Activated CD4-positive, alpha-beta T cell treated with anti-CD3 and anti-CD28 coated beads for 36 hours (primary cell): ENCODE measurements around the gene MAPKAPK3. TPM values are rescaled to one million over a fixed set of nuclear protein-coding genes. Genes with fewer than 3 reads are reported as not detected.
A peak's percentile ranks its signal among the peaks of the same experiment; 100 is the strongest.

Source experiments
- ATAC-seq: fragments of 200-7000 bp; cut with Tn5 transposase; one replicate; pipeline ENCODE4 v1.10.0; 2021; ENCODE audit warnings: mild to moderate bottlenecking, moderate library complexity
- CTCF ChIA-PET: fragments of 350-600 bp; sonication (Branson Sonifier 250); formaldehyde crosslinking; loops from one replicate; lab custom pipeline; 2021; ENCODE audit warnings: antibody characterized with exemption; lab: Charles Lee
- POLR2A ChIA-PET: fragments of 350-600 bp; sonication (Branson Sonifier 250); formaldehyde crosslinking; loops from one replicate; lab custom pipeline; 2021; ENCODE audit warnings: antibody characterized with exemption, inconsistent platforms; lab: Charles Lee
- DNase-seq: peaks from one replicate; pipeline ENCODE4 v3.0.0-alpha.2; 2020
- H3K27ac Mint-ChIP-seq: one replicate; pipeline ENCODE4 v1.8.0; 2021; ENCODE audit warnings: mixed read lengths
- H3K27me3 Mint-ChIP-seq: one replicate; pipeline ENCODE4 v1.8.0; 2021; ENCODE audit warnings: mixed read lengths
- H3K36me3 Mint-ChIP-seq: one replicate; pipeline ENCODE4 v1.8.0; 2021; ENCODE audit warnings: low read depth, mixed read lengths
- H3K4me1 Mint-ChIP-seq: one replicate; pipeline ENCODE4 v1.8.0; 2021; ENCODE audit warnings: mixed read lengths
- H3K4me3 Mint-ChIP-seq: one replicate; pipeline ENCODE4 v1.8.0; 2021; ENCODE audit warnings: mild to moderate bottlenecking, moderate library complexity, mixed read lengths
- H3K9me3 Mint-ChIP-seq: one replicate; pipeline ENCODE4 v1.8.0; 2021; ENCODE audit warnings: low read depth, mixed read lengths
- intact Hi-C, 2 experiments: fragments of 100-400 bp; cut with DNase I in 1 of 2; cut with micrococcal nuclease in 1 of 2; formaldehyde crosslinking; loops; one replicate each; pipeline versions ENCODE4 v1.14.2 to v1.15.1; 2022 to 2024; cut with DNase I, micrococcal nuclease
- total RNA-seq, 2 experiments: library from RNA; stranded (reverse); gene quantifications; one replicate each; pipeline ENCODE4 v1.2.3, GENCODE V29; 2021

Gene MAPKAPK3
- total RNA-seq, 2 experiments from 2014 or later = 178 to 218 TPM

DNA sequence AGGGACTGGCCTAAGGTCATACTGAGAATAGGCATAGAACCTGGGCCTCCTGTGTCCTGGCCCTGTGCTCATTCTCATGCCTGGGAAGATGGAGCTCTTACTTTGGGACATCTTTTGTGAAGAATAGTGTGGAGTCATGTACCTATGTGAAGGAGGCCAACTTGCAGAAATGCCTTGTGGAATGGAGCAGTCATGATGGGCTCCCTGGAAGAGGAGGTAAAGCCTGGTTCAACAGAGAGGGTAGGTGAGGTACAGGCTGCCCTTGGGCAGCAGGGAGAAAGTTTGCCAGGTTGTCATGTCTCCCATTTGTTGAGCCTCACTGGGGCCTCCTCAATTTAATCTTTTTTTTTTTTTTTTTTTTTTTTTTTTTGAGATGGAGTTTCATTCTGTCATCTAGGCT lies 18.1 kb downstream of the MAPKAPK3 start:
- Mint-ChIP-seq H3K27me3 (no peaks in the 10 kb centered on the region), H3K4me3 (no peak overlapping the region), H3K27ac (no peak overlapping the region), H3K4me1 (peaks cover 79% of the 10 kb centered on the region), H3K9me3 (no peaks in the 10 kb centered on the region), H3K36me3 (peaks cover 36% of the 10 kb centered on the region)
- ChIA-PET POLR2A (no interaction called here), CTCF (interaction anchor here (0.6 to 1.6 kb wide), 2 partner anchors 19 to 692 kb away, joined by 4 to 5 read pairs; no protein-coding TSS in a partner anchor)
- DNase-seq (no peak), ATAC-seq (no peak)
- intact Hi-C loops = no loop called here

DNA sequence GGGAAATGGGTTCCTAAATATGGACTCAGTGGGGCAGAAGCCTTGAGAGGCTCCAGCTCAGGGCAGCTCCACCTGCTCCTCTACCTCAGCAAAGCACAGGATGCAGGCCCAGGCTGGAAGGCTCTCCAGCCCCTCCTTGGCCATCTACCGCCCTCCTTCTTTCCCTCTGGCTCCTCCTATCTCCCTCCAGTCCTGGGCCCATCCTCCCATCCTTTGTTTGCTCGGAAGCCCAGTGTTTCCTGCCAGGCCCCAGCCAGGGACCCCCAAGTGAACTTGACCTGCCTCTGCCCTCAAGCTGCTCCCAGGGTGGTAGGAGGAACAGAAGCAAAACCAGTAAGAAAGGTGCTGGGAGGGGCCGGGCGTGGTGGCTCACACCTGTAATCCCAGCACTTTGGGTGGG lies 20.1 kb downstream of the MAPKAPK3 start:
- ATAC-seq (no peak), DNase-seq (no peak)
- no peak overlapping the region for H3K4me3 Mint-ChIP-seq
- peaks cover 38% of the 10 kb centered on the region for H3K36me3 Mint-ChIP-seq
- peaks cover 68% of the 10 kb centered on the region for H3K4me1 Mint-ChIP-seq
- intact Hi-C loops = no loop called here
- no peaks in the 10 kb centered on the region for H3K27me3 Mint-ChIP-seq
- ChIA-PET POLR2A (no interaction called here), CTCF (interaction anchor here (0.7 to 1.3 kb wide), 4 partner anchors 9 to 30 kb away, joined by 3 to 4 read pairs (median 3); no protein-coding TSS in a partner anchor)
- no peaks in the 10 kb centered on the region for H3K9me3 Mint-ChIP-seq
- H3K27ac Mint-ChIP-seq = peak overlapping the region; percentile 68

DNA sequence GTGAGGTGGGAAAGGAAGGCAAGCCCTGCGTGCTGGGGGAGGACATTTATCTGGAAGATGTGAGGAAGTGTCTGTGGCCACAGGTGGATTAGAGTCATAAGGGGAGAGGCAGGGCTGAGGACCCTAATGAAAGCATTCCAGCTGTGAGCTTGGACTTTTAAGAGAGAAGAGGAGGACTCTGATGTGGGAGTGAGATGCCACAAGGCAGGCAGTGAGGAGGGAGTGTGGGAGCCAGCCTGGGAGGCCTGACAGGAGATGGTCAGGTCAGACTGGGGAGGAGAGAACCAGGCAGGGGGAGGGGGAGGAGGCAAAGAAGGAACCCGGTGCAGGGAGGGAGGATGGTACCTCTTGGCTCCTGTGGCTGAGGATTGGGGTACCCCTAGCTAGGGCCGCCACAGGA lies 21.0 kb downstream of the MAPKAPK3 start:
- H3K36me3 Mint-ChIP-seq = peaks cover 40% of the 10 kb centered on the region
- no peak overlapping the region for H3K4me3 Mint-ChIP-seq
- peaks cover 62% of the 10 kb centered on the region for H3K4me1 Mint-ChIP-seq
- CTCF ChIA-PET = interaction anchor here (1.1 to 1.3 kb wide), 3 partner anchors 18 to 797 kb away, joined by 3 to 5 read pairs (median 4); no protein-coding TSS in a partner anchor
- DNase-seq (no peak), ATAC-seq (no peak)
- H3K27me3 Mint-ChIP-seq = no peaks in the 10 kb centered on the region
- peak overlapping the region; percentile 68 for H3K27ac Mint-ChIP-seq
- POLR2A ChIA-PET = no interaction called here
- intact Hi-C loops = no loop called here
- no peaks in the 10 kb centered on the region for H3K9me3 Mint-ChIP-seq

DNA sequence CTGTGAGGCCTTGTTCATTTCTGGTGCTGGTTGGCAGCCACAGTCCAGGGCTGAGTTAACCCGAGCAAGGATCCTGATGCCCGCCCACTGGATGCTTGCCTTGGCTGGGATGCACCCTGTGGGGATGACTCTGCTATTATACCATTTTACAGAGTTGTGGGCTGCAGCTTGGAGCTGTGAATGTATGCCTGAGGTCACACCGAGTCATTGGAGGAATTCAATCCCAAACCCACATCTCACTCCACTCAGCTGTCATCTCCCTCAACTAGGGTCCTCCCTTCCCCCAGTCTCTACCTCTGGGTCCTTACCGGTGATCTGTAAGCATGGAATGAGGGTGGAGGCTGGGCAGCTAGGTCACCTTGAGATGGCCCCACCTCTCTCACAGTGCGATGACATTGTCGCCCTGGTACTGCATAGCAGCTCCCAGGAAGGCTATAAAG lies 22.1 kb downstream of the MAPKAPK3 start:
- no peaks in the 10 kb centered on the region for H3K9me3 Mint-ChIP-seq
- peak; percentile 17 for ATAC-seq
- peaks cover 46% of the 10 kb centered on the region for H3K36me3 Mint-ChIP-seq
- peaks cover 50% of the 10 kb centered on the region for H3K4me1 Mint-ChIP-seq
- ChIA-PET CTCF (interaction anchor here (0.6 to 1.1 kb wide), 5 partner anchors 13 to 796 kb away, joined by 3 to 5 read pairs (median 3); no protein-coding TSS in a partner anchor), POLR2A (no interaction called here)
- H3K27ac Mint-ChIP-seq = peak overlapping the region; percentile 29
- DNase-seq = no peak
- intact Hi-C loops = no loop called here
- no peak overlapping the region for H3K4me3 Mint-ChIP-seq
- no peaks in the 10 kb centered on the region for H3K27me3 Mint-ChIP-seq

DNA sequence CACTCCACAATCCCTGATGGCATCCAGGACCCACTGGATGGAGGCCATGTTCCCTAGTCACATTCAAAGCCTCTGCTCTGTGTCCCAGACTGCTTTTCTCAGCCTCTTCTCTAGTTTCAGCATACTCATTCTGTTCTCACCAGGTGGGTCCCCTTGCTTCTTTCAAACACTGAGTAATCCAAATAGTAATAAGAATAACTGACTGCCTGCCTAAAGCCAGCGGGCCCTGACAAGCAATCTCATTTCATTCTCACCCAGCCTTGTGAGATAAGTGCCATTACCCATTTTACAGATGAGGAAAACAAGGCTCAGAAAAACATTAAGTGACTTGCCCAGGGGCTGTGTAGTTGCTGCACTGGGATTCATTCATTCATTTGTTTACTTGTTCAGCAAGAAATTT lies 25.4 kb downstream of the MAPKAPK3 start:
- ChIA-PET POLR2A (no interaction called here), CTCF (interaction anchor here (0.8 kb wide), 1 partner anchor 34 kb away, joined by 3 read pairs; no protein-coding TSS in a partner anchor)
- peak; percentile 37 for DNase-seq
- Mint-ChIP-seq H3K36me3 (peaks cover 54% of the 10 kb centered on the region), H3K4me1 (peaks cover 28% of the 10 kb centered on the region), H3K27ac (no peak overlapping the region), H3K4me3 (no peak overlapping the region), H3K9me3 (no peaks in the 10 kb centered on the region), H3K27me3 (no peaks in the 10 kb centered on the region)
- ATAC-seq = peak; percentile 85
- intact Hi-C loops = no loop called here

DNA sequence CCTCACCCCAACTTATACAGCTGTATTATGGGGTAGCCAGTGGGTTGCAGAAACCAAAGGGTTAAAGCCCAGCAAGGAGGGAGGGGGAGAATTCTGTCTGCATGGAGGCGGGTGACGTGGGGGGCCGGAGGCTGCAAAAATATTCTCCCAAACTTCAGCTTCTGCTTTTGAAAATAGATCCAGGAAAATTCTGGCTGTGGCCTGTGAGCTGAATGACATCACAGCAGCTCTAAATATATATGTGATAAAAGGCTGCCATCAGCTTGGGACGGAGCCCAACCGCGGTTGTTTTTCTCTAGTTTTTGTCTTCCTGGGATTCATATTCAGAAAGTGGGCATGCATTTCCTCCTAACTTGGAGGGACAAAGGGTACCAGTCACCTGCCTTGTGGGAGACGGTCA lies 27.6 kb downstream of the MAPKAPK3 start:
- no peaks in the 10 kb centered on the region for H3K9me3 Mint-ChIP-seq
- H3K4me1 Mint-ChIP-seq = peaks cover 12% of the 10 kb centered on the region
- H3K36me3 Mint-ChIP-seq = peaks cover 59% of the 10 kb centered on the region
- intact Hi-C loops = no loop called here
- H3K27ac Mint-ChIP-seq = no peak overlapping the region
- no peak for DNase-seq
- ATAC-seq = no peak
- no peak overlapping the region for H3K4me3 Mint-ChIP-seq
- CTCF ChIA-PET = interaction anchor here (1.3 kb wide), 1 partner anchor 9 kb away, joined by 8 read pairs; no protein-coding TSS in a partner anchor
- POLR2A ChIA-PET = no interaction called here
- no peaks in the 10 kb centered on the region for H3K27me3 Mint-ChIP-seq

DNA sequence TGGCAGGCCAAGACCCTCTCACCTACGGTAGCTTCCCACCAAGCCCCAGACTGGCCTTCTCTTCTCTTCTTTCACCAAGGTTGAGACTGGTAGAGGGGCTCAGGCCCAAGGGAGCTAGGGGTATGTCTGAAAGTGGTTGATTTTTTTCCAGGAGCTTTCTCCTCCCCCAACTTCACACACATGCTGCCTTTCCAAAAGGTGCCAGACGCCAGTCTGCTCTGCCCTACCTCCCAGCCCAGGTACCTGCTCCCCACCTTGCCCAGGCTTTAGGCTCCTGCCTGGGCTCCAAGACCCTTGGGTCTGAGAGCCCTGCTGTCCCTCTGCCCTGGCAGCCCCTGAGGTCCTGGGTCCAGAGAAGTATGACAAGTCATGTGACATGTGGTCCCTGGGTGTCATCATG lies 28.4 kb downstream of the MAPKAPK3 start:
- DNase-seq (no peak), ATAC-seq (no peak)
- Mint-ChIP-seq H3K27me3 (no peaks in the 10 kb centered on the region), H3K9me3 (no peaks in the 10 kb centered on the region), H3K4me1 (peaks cover 15% of the 10 kb centered on the region), H3K4me3 (no peak overlapping the region), H3K36me3 (peaks cover 63% of the 10 kb centered on the region), H3K27ac (no peak overlapping the region)
- intact Hi-C loops = no loop called here
- ChIA-PET CTCF (no interaction called here), POLR2A (interaction anchor here (0.6 kb wide), 1 partner anchor 24 kb away, joined by 4 read pairs; no protein-coding TSS in a partner anchor)

DNA sequence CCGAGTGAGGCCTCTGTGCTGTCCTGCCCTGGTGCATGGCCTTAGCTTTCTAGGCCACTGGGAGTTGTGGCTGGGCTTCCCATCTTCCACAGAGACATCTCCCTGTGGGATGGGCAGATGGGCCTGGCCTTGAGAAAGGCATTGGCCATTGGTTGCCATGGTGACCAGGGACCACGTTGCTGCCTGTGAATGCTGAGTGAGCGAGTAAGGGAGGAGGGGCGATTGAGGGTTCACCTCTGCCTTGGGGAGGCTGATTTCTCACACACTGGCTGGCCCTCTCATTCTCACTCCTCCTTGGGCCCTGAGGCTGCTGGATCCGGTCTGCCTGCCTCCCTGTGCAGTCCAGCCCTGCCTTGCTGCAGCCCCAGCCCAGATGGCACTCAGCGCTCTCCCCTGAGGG lies 31.4 kb downstream of the MAPKAPK3 start:
- ChIA-PET POLR2A (no interaction called here), CTCF (no interaction called here)
- Mint-ChIP-seq H3K4me1 (peaks cover 4% of the 10 kb centered on the region), H3K27ac (peak overlapping the region; percentile 13), H3K36me3 (peaks cover 46% of the 10 kb centered on the region), H3K4me3 (no peak overlapping the region), H3K9me3 (no peaks in the 10 kb centered on the region), H3K27me3 (no peaks in the 10 kb centered on the region)
- DNase-seq (no peak), ATAC-seq (no peak)
- intact Hi-C loops = no loop called here

DNA sequence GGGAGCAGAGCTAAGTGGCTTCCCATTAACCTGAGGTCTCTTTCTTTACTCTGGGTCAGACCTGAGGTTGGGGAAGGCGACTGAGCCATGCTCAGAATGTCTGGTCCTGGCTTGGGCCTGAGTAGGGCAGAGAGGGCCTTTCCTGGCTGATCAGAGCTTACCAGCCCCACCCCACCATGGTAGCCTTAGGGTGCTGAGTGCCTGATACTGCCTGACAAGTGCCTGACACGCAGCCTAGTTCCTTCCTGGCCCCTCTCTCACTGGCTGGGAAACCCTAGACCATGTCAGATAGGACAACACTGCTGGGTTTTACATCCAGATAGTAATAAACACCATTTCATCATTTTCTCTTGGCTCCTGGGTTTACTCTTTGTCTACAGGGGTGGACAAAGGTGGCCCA lies 32.0 kb downstream of the MAPKAPK3 start:
- Mint-ChIP-seq H3K4me1 (peaks cover 8% of the 10 kb centered on the region), H3K27me3 (no peaks in the 10 kb centered on the region), H3K4me3 (no peak overlapping the region), H3K9me3 (no peaks in the 10 kb centered on the region), H3K36me3 (peaks cover 40% of the 10 kb centered on the region), H3K27ac (no peak overlapping the region)
- ChIA-PET CTCF (interaction anchor here (1.1 to 6.8 kb wide), 2 partner anchors 26 to 34 kb away, joined by 4 to 78 read pairs; partner anchors contain the start of genes DOCK3 and MAPKAPK3), POLR2A (no interaction called here)
- intact Hi-C loops = no loop called here
- DNase-seq (no peak), ATAC-seq (no peak)

DNA sequence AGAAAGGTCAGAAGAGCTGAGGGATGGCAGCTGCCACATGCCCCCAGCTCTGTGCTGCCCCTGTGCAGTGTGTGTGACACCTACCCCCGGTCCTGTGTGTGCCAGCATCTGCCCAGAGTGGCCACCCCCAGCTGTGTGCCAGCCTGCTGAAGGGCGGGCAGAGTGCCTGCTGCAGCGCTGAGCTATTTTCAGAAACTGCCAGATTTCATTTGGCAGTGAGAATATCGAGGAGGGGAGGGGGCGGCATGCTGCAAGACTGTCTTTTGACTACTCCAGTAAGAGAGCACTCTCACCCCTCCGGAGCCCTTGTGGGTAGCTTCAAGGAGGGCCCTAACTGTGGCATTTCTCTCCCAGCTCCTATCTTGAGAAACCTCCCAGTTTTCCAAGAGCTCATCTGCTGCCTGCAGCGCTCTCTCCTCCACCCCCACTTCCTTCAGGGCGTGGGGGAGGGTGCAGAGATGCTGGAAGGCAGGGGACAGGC lies 32.5 kb downstream of the MAPKAPK3 start:
- Mint-ChIP-seq H3K27ac (peak overlapping the region; percentile 67), H3K4me3 (no peak overlapping the region), H3K4me1 (peaks cover 13% of the 10 kb centered on the region), H3K9me3 (no peaks in the 10 kb centered on the region), H3K36me3 (peaks cover 35% of the 10 kb centered on the region), H3K27me3 (no peaks in the 10 kb centered on the region)
- ATAC-seq (no peak), DNase-seq (no peak)
- ChIA-PET CTCF (interaction anchor here (0.6 to 6.8 kb wide), 7 partner anchors 9 to 335 kb away, joined by 3 to 78 read pairs (median 3); partner anchors contain the start of genes DOCK3 and MAPKAPK3), POLR2A (no interaction called here)
- intact Hi-C loops = no loop called here

DNA sequence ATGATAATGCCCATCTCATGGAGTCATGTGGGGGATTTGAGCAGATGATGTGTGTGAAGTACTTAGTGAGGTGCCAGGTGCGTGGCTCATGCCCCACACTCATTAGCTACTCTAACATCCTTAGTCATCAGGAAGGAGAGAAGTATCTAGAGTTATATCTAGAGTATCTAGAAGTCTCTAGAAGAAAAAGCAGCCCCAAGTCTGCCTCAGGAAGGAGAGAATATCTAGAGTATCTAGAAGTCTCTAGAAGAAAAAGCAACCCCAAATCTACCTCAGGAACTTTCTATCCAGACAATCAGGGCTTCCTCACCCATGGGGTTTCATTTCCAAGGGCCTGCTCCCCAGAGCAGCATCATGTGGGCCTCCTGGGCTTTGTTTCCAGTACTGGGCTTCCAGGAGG lies 33.1 kb downstream of the MAPKAPK3 start:
- Mint-ChIP-seq H3K4me1 (peaks cover 19% of the 10 kb centered on the region), H3K4me3 (no peak overlapping the region), H3K9me3 (no peaks in the 10 kb centered on the region), H3K36me3 (peaks cover 32% of the 10 kb centered on the region), H3K27ac (peak overlapping the region; percentile 67), H3K27me3 (no peaks in the 10 kb centered on the region)
- ChIA-PET POLR2A (no interaction called here), CTCF (interaction anchor here (0.6 to 6.8 kb wide), 6 partner anchors 9 to 336 kb away, joined by 3 to 78 read pairs (median 3); partner anchors contain the start of gene MAPKAPK3)
- intact Hi-C loops = no loop called here
- no peak for ATAC-seq
- no peak for DNase-seq

DNA sequence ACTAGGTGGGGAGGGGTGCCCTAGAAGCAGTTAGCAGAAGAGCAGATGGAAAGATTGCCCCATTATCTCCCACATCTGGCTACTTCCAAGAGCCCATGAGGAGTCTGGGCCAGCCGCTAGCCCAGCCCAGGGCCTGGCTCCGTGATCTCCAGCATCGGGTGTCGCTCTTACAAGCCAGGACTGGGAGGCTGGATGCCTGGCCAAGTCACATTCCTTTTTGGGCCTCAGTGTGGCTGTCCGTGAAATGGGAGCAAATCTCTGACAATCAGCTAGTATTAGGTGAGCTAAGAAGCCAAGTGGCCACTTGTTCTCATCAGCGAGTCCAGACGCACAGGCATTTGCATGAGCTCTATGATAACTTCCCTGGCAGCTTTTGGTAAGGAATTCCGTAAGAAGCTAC lies 34.5 kb downstream of the MAPKAPK3 start:
- Mint-ChIP-seq H3K9me3 (no peaks in the 10 kb centered on the region), H3K27ac (no peak overlapping the region), H3K4me1 (peaks cover 25% of the 10 kb centered on the region), H3K27me3 (no peaks in the 10 kb centered on the region), H3K36me3 (peaks cover 23% of the 10 kb centered on the region), H3K4me3 (no peak overlapping the region)
- ATAC-seq (no peak), DNase-seq (no peak)
- POLR2A ChIA-PET = no interaction called here
- CTCF ChIA-PET = interaction anchor here (1.0 to 6.8 kb wide), 5 partner anchors 12 to 80 kb away, joined by 3 to 78 read pairs (median 4); partner anchors contain the start of genes HEMK1 and MAPKAPK3
- intact Hi-C loops = no loop called here
